IPS DF 6.9 (cell line): ENCODE data around the gene CCNG1.

Source experiments
- DNase-seq: peaks from one replicate; pipeline ENCODE4 v3.0.0-alpha.2; 2013; ENCODE audit warnings: low read depth, low spot score
- H3K27ac ChIP-seq: one replicate; pipeline ENCODE4 v1.5.1; 2013; ENCODE audit warnings: low read length, control low read depth
- H3K27me3 ChIP-seq: 2 replicates; pipeline ENCODE4 v1.6.1; 2013; ENCODE audit warnings: mild to moderate bottlenecking, low read length; ENCODE audit not compliant: control insufficient read depth, insufficient read depth
- H3K36me3 ChIP-seq: 2 replicates; pipeline ENCODE4 v1.6.1; 2013; ENCODE audit warnings: low read length; ENCODE audit not compliant: control insufficient read depth, insufficient read depth
- H3K4me1 ChIP-seq: 2 replicates; pipeline ENCODE4 v1.6.1; 2013; ENCODE audit warnings: low read length; ENCODE audit not compliant: control insufficient read depth, insufficient read depth
- H3K4me3 ChIP-seq: 2 replicates; pipeline ENCODE4 v1.5.1; 2013; ENCODE audit warnings: mild to moderate bottlenecking, low read length
- H3K9me3 ChIP-seq: 2 replicates; pipeline ENCODE4 v1.6.1; 2013; ENCODE audit warnings: low read length, inconsistent platforms; ENCODE audit not compliant: control insufficient read depth, insufficient read depth
- WGBS: extraction: QIAGEN DNeasy Blood & Tissue Kit; methylation state at CpG from one replicate; pipeline ENCODE4 v1.1.7; 2013; ENCODE audit warnings: mixed read lengths, missing lambda C conversion rate; ENCODE audit not compliant: insufficient read length, insufficient coverage; 5-methylcytosine and 5-hydroxymethylcytosine counted together

CCNG1 gene

GRCh38 chr5:163478982-163479271 is 41.5 kb downstream of the CCNG1 start:
- no peaks in the 10 kb centered on the region for H3K9me3 ChIP-seq
- H3K4me3 ChIP-seq = no peak overlapping the region
- no CpG with 5 or more reads among the region's 1 CpG for WGBS
- peaks cover 7% of the 10 kb centered on the region; the same call in 1 of the 2 replicates for H3K36me3 ChIP-seq
- no peaks in the 10 kb centered on the region for H3K27me3 ChIP-seq
- no peaks in the 10 kb centered on the region for H3K4me1 ChIP-seq
- H3K27ac ChIP-seq = no peak overlapping the region
- DNase-seq = no peak

GRCh38 chr5:163489055-163489744 is 51.8 kb downstream of the CCNG1 start:
- WGBS = no CpG with 5 or more reads among the region's 6 CpGs
- no peaks in the 10 kb centered on the region for H3K9me3 ChIP-seq
- H3K36me3 ChIP-seq = peaks cover 4% of the 10 kb centered on the region; the same call in 1 of the 2 replicates
- H3K27me3 ChIP-seq = no peaks in the 10 kb centered on the region
- H3K27ac ChIP-seq = no peak overlapping the region
- no peak for DNase-seq
- H3K4me3 ChIP-seq = no peak overlapping the region
- no peaks in the 10 kb centered on the region for H3K4me1 ChIP-seq

DNA sequence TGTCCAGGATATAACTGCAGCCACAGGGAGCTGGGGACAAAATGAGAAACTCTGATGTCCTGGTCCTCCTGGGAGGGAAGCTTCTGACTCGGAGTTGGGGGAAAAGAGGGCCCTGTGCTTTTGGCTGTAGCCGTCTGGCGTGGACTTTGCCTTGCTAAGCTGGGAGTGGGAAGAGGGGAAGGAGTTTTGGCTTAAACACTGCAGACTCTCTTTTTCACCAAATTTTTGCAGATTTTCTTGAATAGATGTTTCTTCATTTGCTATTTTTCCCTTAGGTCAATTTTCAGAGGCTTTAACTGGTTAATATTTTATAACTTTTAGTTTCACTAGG is 52.3 kb downstream of the CCNG1 start:
- Histone ChIP-seq H3K4me3 (no peak overlapping the region), H3K27me3 (no peaks in the 10 kb centered on the region), H3K4me1 (no peaks in the 10 kb centered on the region), H3K27ac (no peak overlapping the region), H3K36me3 (peaks cover 4% of the 10 kb centered on the region; the same call in 1 of the 2 replicates), H3K9me3 (no peaks in the 10 kb centered on the region)
- WGBS = no CpG with 5 or more reads among the region's 3 CpGs
- no peak for DNase-seq
